HK-2 (cell line): ENCODE results near the gene IPO13.

Source experiments
- DNase-seq: peaks from one replicate; pipeline ENCODE4 v3.0.0-alpha.2; 2018; ENCODE audit not compliant: unreplicated experiment

IPO13 gene

DNA sequence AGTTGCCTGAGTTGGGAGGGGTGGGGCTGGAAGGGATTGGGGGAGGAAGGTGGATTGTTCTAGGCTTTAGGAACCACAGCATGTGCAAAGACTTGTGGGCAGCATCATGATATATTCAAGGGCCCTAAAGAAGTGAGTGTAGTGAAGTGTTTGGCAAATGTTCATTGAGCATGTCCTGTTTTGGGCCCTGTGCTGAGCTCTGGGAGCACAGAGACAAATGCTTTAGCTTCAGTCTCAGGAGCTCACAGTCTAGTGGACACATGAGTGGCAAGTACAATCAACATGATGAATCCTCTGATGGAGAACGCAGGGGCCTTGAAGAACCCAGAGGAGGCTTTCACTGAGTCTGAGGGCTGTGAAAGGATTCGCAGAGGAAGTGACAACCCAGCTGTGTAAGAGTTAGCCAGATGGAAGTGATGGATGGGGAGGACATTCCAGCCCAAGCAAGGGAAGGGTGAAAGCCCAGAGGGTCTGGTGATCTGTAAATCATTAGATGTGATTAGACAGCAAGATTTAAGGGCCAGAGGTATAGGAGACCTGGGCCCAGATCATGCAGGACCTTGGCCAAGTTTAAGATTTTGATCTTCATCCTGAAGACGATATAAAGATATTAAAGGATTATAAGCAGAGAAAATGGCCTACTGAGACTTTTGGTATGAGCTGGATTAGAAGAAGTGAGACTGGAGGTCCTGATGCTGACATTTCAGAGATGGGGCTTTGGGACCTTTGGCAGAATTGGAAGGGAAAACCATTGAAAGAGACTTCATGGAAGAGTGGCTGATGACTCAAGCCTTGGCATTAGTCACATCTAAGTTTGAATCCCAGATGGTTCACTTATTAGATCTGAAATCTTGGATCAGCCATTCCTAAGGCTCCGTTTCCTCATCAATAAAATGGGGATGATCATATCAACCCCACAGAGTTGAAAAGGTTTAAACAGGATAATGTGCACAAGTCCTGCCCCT lies 4.6 kb downstream of the IPO13 start:
- DNase-seq: no peak

GRCh38 chr1:43952731-43953346 lies 6.1 kb downstream of the IPO13 start:
- DNase-seq: no peak

GRCh38 chr1:43953361-43953760 lies 6.6 kb downstream of the IPO13 start:
- DNase-seq: no peak

GRCh38 chr1:43954036-43954435 lies 7.3 kb downstream of the IPO13 start:
- DNase-seq: no peak

DNA sequence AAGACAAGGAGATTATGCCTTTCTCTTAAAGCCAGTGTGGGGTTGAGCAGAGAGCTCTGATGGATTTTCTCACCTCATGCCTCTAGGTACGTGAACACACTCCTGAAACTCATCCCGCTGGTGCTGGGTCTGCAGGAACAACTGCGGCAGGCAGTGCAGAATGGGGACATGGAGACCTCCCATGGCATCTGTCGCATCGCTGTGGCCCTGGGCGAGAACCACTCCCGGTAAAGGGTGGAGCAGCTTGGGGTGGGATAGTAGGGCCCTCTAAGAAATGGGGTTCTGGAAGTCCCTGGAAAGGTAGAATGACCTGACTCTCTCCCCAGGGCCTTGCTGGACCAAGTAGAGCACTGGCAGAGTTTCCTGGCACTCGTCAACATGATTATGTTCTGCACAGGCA lies 9.5 kb downstream of the IPO13 start:
- DNase-seq: no peak

DNA sequence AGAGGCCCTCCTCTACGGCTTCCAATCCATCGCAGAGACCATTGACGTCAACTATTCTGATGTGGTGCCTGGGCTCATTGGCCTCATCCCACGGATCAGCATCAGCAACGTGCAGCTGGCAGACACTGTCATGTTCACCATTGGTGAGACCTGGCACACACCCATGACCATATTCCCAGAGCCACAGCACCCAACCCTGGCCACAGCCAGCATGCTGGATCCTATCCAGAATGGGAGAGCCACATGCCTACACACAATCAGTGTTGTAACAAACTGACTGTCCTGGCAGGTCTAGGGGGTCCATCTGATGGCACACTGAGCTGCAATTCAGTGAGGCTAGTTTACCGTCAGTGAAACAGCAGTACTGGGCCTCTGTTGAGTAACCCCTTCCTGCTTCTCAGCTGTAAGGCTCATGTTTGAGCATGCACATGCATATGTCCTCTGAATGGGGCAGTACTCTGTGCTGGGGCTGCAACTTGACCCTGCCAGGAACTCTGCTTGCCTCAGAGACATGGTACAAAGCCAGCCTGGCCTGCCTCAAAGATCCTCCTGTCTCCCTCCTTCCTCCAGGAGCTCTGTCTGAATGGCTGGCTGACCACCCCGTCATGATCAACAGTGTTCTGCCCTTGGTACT lies 10.8 kb downstream of the IPO13 start:
- DNase-seq: no peak

DNA sequence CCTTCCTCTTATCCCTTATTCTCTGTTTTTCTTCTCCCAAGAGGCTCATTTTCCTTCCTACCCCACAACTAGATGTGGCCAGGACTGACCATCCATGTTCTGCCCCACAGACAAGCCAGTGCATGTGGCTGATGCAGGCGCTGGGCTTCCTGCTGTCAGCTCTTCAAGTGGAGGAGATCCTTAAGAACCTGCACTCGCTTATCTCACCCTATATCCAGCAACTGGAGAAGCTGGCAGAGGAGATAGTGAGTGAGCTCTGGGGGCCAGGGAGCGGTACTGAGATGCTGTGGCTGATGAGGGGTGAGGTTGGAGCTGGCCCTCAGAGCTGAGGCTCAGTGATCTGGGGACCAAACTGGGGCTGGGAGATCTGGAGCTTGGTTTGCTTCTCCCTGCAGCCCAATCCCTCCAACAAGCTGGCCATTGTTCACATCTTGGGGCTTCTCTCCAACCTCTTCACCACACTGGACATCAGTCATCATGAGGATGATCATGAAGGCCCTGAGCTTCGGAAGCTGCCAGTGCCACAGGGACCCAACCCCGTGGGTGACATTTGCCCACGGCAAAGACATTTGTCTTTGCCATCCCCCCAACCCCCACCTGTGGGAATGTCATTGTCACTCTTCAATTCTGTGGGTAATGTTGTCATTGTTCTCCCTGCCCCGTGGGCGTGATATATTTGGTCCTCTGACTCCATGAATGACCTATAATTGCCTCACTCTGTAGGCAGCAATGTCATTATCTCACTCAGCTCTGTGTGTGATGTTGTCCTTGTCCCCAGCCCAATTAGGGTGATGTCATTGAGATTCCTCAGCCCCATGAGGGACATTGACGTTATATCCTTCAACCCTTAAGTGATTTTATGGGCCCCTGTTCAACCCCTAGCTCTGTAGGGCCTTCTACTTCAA lies 11.9 kb downstream of the IPO13 start:
- DNase-seq: no peak

DNA sequence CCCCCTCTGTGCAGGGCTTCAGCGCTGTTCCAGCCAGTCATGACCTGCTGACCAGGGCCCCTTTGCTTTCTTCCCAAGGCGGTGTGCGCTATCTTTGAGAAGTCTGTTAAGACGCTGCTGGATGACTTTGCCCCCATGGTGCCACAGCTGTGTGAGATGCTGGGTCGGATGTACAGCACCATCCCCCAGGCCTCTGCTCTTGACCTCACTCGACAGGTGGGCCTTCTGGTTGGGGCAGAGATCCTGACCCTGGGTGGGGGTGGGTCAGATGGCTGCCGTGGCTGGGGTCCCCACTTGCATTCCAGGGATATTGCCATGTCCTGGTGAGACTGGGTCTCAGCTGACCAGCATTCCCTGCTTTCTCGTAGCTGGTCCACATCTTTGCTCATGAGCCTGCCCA lies 14.0 kb downstream of the IPO13 start:
- DNase-seq: no peak

GRCh38 chr1:43961692-43962091 lies 14.9 kb downstream of the IPO13 start:
- no peak for DNase-seq

DNA sequence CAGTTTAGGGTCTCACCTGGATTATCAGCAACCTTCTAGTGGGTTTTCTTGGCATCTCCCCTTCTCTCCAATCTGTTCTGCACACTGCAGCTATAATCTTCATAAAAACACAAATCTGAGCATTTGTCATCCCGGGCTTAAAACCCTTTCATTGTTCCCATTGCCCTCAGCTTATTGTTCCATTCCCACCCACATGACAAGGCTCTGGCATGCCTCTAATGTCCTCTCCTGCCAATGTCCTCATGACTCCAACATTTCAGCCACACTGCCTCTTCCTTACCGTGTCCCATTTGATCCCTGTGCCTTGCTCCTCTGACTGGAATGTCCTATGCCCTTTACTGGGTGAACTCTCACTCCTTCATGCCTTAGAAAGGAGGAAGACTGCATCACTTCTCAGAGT lies 15.6 kb downstream of the IPO13 start:
- DNase-seq: no peak

DNA sequence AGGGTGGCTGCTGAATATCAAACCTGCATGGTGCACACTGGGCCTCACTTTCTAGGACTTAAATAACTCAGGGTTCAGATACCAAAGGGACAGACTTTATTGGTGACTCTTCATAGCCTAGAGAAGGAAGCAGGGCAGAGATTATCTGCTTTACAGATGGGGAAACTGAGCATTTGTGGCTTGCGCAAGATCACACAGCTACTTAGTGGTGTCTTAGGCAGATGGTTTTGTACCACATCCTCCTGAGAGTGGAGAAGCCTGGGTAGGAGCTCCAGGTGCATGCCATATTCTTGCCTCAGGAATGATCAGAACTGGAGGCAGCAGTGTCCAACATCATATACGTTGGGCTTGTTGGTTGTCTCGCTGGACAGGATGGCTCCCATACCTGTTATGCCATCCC lies 16.3 kb downstream of the IPO13 start:
- DNase-seq: no peak

- DNase-seq: no peak
Measured at GRCh38 chr1:43963890-43964289, 17.1 kb downstream of the IPO13 start.

GRCh38 chr1:43965316-43965715 lies 18.6 kb downstream of the IPO13 start:
- no peak for DNase-seq

DNA sequence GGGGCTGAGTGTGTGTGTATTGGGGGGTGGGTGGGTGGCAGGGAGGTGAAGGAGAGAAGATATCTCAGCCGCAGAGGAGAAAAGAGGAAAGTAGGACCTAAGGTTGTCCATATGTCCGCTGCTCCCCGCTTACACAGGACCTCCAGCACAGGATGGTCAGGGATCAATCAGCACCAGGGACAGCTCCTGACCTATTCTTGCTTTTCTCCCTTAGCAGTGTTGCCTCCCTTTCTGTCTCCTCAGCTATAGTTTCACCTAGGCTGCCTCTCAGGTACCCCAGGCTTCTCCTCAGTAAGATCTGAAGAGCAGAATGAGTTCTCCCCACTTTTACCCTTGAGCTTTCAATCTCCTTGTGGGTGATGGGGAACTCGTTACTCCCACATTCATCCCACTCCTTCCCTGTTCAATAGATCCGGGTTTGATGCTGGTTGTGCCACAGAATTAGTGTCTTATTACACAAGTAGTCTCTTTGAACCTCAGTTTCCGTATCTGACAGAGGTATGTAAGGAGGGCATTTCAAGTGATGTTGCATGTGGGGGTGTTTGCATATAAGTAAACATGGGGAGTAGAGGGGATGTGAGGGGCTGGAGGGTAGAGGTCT lies 21.7 kb downstream of the IPO13 start:
- DNase-seq: peak; percentile 50

GRCh38 chr1:43969416-43969745 lies 22.6 kb downstream of the IPO13 start:
- DNase-seq: no peak

DNA sequence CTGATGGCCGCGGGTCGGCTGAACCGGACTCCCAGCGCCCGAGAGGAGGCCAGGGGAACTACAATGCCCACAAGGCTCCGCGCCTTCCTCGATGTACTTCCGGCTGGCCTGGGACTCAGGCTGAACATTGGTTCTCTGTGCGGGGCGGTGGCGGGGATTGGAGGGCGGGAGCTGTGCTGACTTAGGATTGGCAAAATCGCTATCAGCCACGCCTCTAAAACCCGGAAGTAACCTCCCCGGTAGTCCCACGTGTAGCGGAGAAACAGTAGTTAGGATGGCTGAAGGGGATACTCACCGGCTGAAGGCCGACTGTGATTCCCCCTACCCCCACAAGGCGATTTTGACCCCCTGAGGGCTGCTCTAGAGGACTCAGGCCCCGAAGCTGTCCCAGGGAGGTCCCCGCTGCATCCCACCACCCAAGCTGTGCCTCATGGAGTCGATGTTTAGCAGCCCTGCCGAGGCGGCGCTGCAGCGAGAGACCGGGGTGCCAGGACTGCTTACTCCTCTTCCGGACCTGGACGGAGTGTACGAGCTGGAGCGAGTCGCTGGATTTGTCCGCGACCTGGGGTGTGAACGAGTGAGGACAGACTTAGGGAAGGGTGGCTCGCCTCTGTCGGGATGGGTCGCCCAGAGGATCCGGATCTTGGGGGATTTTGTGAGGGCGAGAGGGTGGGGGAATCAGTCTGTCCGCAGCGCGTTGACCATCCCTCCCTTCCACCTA lies 23.2 kb downstream of the IPO13 start, which contains the start of gene DPH2:
TSS of gene DPH2 (plus strand) at position 265 of the 721 bp plus-strand sequence. CDS start at position 431, 166 bp downstream.
- DNase-seq: peak; percentile 97

DNA sequence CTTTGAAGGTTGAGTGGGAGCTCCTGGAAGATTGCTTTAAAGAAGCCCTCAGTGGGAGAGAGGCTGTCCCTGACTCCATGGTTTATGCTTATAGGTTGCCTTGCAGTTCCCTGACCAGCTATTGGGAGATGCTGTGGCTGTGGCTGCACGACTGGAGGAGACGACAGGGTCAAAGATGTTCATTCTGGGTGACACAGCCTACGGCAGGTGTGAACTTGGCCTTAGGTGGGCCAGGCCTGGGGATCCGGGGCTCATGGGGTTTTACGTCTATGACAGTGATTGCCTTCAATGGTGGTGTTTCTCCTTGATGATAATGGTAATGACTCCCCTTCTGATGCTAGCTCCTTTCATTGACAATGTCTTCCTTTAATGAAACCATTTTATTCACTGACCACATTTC lies 23.8 kb downstream of the IPO13 start:
- DNase-seq: no peak

- DNase-seq: no peak
Measured at GRCh38 chr1:43970911-43971310, 24.2 kb downstream of the IPO13 start.

DNA sequence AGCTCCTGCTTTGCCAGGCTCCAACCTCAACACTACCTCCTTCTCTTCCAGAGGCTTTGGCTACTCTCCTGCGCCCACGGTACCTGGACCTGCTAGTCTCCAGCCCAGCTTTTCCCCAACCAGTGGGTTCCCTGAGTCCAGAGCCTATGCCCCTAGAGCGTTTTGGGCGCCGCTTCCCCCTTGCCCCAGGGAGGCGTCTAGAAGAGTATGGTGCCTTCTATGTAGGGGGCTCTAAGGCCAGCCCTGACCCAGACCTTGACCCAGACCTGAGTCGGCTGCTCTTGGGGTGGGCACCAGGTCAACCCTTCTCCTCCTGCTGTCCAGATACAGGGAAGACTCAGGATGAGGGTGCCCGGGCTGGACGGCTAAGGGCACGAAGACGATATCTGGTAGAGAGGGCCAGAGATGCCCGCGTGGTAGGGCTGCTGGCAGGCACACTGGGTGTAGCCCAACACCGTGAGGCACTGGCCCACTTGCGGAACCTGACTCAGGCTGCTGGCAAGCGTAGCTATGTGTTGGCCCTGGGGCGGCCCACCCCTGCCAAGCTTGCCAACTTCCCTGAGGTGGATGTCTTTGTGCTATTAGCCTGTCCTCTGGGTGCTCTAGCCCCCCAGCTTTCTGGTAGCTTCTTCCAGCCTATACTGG lies 24.7 kb downstream of the IPO13 start:
- DNase-seq: no peak

GRCh38 chr1:43973981-43974442 lies 27.3 kb downstream of the IPO13 start:
- no peak for DNase-seq
